ENCODE data around the gene LGR4.

Gene LGR4

DNA sequence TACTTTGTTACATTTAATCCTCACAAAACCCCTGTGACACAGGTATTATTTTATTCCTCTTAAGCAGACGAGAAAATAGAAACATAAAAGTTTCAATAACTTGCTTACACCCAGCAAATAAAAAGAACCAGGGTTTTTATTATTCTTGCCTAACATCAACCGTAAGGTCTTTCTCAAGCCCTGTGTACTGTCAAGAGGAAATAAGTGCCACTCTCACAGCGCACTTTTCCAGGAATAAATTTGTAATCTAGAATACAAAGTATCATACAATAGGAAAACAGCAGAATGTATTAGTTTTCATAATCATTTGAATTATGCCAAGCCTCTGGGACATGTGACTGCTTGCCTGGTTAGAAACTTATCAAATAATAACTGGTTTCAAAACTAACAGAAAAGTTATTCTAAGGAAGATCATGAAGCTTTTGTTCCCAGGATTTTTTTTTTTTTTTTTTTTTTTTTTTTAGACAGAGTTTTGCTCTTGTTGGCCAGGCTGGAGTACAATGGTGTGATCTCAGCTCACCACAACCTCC lies 117.0 kb downstream of the LGR4 start:
- H3K36me3 Mint-ChIP-seq (ENCODE audit: low read depth) = peaks cover 54% of the 10 kb centered on the region
- no peak overlapping the region for H3K4me3 Mint-ChIP-seq
- H3K9me3 Mint-ChIP-seq = no peaks in the 10 kb centered on the region
- H3K27ac Mint-ChIP-seq = peak overlapping the region; percentile 22
- H3K27me3 Mint-ChIP-seq (ENCODE audit: low read depth, poor library complexity) = peaks cover 6% of the 10 kb centered on the region
- no peak for DNase-seq
- TF ChIP-seq, protein P1, sequence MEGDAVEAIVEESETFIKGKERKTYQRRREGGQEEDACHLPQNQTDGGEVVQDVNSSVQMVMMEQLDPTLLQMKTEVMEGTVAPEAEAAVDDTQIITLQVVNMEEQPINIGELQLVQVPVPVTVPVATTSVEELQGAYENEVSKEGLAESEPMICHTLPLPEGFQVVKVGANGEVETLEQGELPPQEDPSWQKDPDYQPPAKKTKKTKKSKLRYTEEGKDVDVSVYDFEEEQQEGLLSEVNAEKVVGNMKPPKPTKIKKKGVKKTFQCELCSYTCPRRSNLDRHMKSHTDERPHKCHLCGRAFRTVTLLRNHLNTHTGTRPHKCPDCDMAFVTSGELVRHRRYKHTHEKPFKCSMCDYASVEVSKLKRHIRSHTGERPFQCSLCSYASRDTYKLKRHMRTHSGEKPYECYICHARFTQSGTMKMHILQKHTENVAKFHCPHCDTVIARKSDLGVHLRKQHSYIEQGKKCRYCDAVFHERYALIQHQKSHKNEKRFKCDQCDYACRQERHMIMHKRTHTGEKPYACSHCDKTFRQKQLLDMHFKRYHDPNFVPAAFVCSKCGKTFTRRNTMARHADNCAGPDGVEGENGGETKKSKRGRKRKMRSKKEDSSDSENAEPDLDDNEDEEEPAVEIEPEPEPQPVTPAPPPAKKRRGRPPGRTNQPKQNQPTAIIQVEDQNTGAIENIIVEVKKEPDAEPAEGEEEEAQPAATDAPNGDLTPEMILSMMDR (IDR thresholded peaks at IDR 0.05) = no peak
- peaks cover 80% of the 10 kb centered on the region for H3K4me1 Mint-ChIP-seq

- Mint-ChIP-seq H3K27ac (peak overlapping the region; percentile 97), H3K27me3 (ENCODE audit: low read depth, poor library complexity) (peaks cover 6% of the 10 kb centered on the region), H3K9me3 (no peaks in the 10 kb centered on the region), H3K36me3 (ENCODE audit: low read depth) (peaks cover 47% of the 10 kb centered on the region), H3K4me1 (peaks cover 80% of the 10 kb centered on the region), H3K4me3 (peak overlapping the region; percentile 59)
- DNase-seq = peak; percentile 23
- TF ChIP-seq, protein P1 (IDR thresholded peaks at IDR 0.05) = no peak
Measured at GRCh38 chr11:27354359-27354965, 118.1 kb downstream of the LGR4 start.

DNA sequence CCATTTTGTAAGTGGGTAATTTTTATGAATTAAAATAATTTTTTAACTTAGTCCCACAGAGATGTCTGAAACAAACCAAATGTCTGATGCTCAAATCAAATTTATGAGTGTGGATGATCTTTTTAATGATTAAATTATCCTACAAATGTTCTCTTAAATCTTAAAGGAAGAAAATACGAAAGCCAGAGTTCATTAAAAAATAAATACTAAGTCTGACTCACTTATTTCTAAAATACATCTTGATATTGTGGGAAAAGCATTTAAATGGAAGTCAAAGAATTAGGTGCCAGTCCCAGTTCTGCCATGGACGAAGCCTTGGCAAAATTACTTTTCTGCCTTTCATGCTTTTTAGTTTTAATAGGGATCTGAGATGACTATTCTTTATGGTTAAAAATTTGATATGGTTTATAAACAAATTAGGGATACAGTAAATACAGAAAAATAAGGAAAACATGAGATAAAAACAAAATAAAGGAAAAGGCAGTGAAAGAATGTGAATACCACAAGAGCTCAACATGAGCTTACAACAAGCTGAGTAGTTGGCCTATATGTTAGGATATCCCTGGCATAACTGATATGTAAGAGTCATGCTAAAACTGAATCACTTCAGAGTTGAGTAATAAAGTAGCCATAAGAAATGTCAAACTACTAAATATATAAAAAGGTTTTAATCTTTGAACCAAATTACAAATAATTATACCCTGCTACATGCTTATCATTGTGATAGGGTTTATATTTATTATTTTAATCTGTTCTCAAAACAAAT lies 118.8 kb downstream of the LGR4 start:
- Mint-ChIP-seq H3K4me3 (no peak overlapping the region), H3K4me1 (peaks cover 78% of the 10 kb centered on the region), H3K27ac (peak overlapping the region; percentile 69), H3K36me3 (ENCODE audit: low read depth) (peaks cover 42% of the 10 kb centered on the region), H3K27me3 (ENCODE audit: low read depth, poor library complexity) (peaks cover 3% of the 10 kb centered on the region), H3K9me3 (no peaks in the 10 kb centered on the region)
- TF ChIP-seq, protein P1 (IDR thresholded peaks at IDR 0.05) = no peak
- no peak for DNase-seq

- no peak overlapping the region for H3K4me3 Mint-ChIP-seq
- peaks cover 78% of the 10 kb centered on the region for H3K4me1 Mint-ChIP-seq
- no peak for DNase-seq
- H3K27me3 Mint-ChIP-seq (ENCODE audit: low read depth, poor library complexity) = peaks cover 3% of the 10 kb centered on the region
- H3K9me3 Mint-ChIP-seq = no peaks in the 10 kb centered on the region
- H3K27ac Mint-ChIP-seq = peak overlapping the region; percentile 74
- TF ChIP-seq, protein P1 (IDR thresholded peaks at IDR 0.05) = no peak
- peaks cover 37% of the 10 kb centered on the region for H3K36me3 Mint-ChIP-seq (ENCODE audit: low read depth)
Measured at GRCh38 chr11:27352781-27353180, 119.8 kb downstream of the LGR4 start.

GRCh38 chr11:27350511-27350910 lies 122.1 kb downstream of the LGR4 start:
- Mint-ChIP-seq H3K36me3 (ENCODE audit: low read depth) (peaks cover 48% of the 10 kb centered on the region), H3K4me1 (peaks cover 83% of the 10 kb centered on the region), H3K4me3 (no peak overlapping the region), H3K27ac (peak overlapping the region; percentile 98), H3K9me3 (no peaks in the 10 kb centered on the region), H3K27me3 (ENCODE audit: low read depth, poor library complexity) (peaks cover 7% of the 10 kb centered on the region)
- TF ChIP-seq, protein P1 (IDR thresholded peaks at IDR 0.05) = no peak
- no peak for DNase-seq

Measured in nephron progenitor cell (in vitro differentiated cells).